GM23248 (cell line): ENCODE results near the gene CACNA1B. TPM values are rescaled to one million over a fixed set of nuclear protein-coding genes. Genes with fewer than 3 reads are reported as not detected.

Source experiments
- DNase-seq: peaks from one replicate; pipeline ENCODE4 v3.0.0-alpha.2; 2015
- H2AFZ ChIP-seq: fragments of 200-600 bp; sonication (generic); 2 replicates; pipeline ENCODE4 v1.6.1; 2016; ENCODE audit warnings: antibody characterized with exemption
- H3F3A ChIP-seq: fragments of 200-600 bp; sonication (generic); 2 replicates; pipeline ENCODE4 v1.6.1; 2016; ENCODE audit warnings: mild to moderate bottlenecking, antibody characterized with exemption, mixed run types; ENCODE audit not compliant: insufficient read depth
- H3K27ac ChIP-seq: fragments of 200-600 bp; sonication (generic); 2 replicates; pipeline ENCODE4 v1.5.1; 2016; ENCODE audit warnings: mild to moderate bottlenecking
- H3K27me3 ChIP-seq: fragments of 200-600 bp; sonication (generic); replicated peaks from 2 replicates; pipeline ENCODE4 v1.6.1; 2016; ENCODE audit warnings: mild to moderate bottlenecking; ENCODE audit not compliant: insufficient read depth
- H3K36me3 ChIP-seq: fragments of 200-600 bp; sonication (generic); 2 replicates; pipeline ENCODE4 v1.6.1; 2016; ENCODE audit warnings: low read depth, mild to moderate bottlenecking
- H3K4me1 ChIP-seq: fragments of 200-600 bp; sonication (generic); 2 replicates; pipeline ENCODE4 v1.6.1; 2016; ENCODE audit warnings: mild to moderate bottlenecking; ENCODE audit not compliant: insufficient read depth
- H3K4me2 ChIP-seq: fragments of 200-600 bp; sonication (generic); one replicate; pipeline ENCODE4 v1.6.1; 2016; ENCODE audit warnings: mild to moderate bottlenecking; ENCODE audit not compliant: unreplicated experiment
- H3K4me3 ChIP-seq: fragments of 200-600 bp; sonication (generic); 2 replicates; pipeline ENCODE4 v1.5.1; 2016; ENCODE audit warnings: mild to moderate bottlenecking
- H3K79me2 ChIP-seq: fragments of 200-600 bp; sonication (generic); 2 replicates; pipeline ENCODE4 v1.6.1; 2016; ENCODE audit warnings: mild to moderate bottlenecking; ENCODE audit not compliant: insufficient read depth
- H3K9ac ChIP-seq: fragments of 200-600 bp; sonication (generic); 2 replicates; pipeline ENCODE4 v1.6.1; 2016; ENCODE audit warnings: mild to moderate bottlenecking
- H3K9me2 ChIP-seq: fragments of 200-600 bp; sonication (generic); 2 replicates; pipeline ENCODE4 v1.6.1; 2016; ENCODE audit warnings: mixed run types, mild to moderate bottlenecking, moderate library complexity; ENCODE audit not compliant: insufficient read depth
- H3K9me3 ChIP-seq: fragments of 200-600 bp; sonication (generic); one replicate; pipeline ENCODE4 v1.6.1; 2017; ENCODE audit warnings: low read depth
- H4K20me1 ChIP-seq: fragments of 200-600 bp; sonication (generic); 2 replicates; pipeline ENCODE4 v1.6.0; 2016; ENCODE audit not compliant: insufficient read depth
- EZH2 ChIP-seq: fragments of 200-600 bp; sonication (generic); IDR thresholded peaks from 2 replicates; pipeline ENCODE4 v1.6.1; 2018; ENCODE audit warnings: antibody characterized with exemption, mild to moderate bottlenecking; ENCODE audit not compliant: insufficient read depth, poor library complexity, severe bottlenecking
- EZH2phosphoT487 ChIP-seq: fragments of 200-600 bp; sonication (generic); IDR thresholded peaks from 2 replicates; pipeline ENCODE4 v1.6.1; 2018; ENCODE audit warnings: antibody characterized with exemption, moderate library complexity, mild to moderate bottlenecking, low read depth; ENCODE audit not compliant: insufficient read depth
- WGBS, 2 experiments: methylation state at CpG; one replicate each; pipeline ENCODE4 v1.1.6; 2015 to 2017; ENCODE audit warnings: low lambda C conversion rate in 2 of 2, low coverage in 1 of 2; ENCODE audit errors: missing lambda C conversion rate in 2 of 2; 5-methylcytosine and 5-hydroxymethylcytosine counted together
- in situ Hi-C: fragments of 300-500 bp; cut with MboI; formaldehyde crosslinking; loops from 2 replicates; pipeline ENCODE4 v1.15.0; 2020
- polyA plus RNA-seq: library from polyadenylated mRNA; unstranded; fragments of >200 nt; fragmentation: Nextera tagmentation; extraction: Ambion mirVana; gene quantifications from 2 replicates; pipeline ENCODE4 v1.2.1, GENCODE V29; 2016
- total RNA-seq: library from RNA; depleted of rRNA; stranded (reverse); fragments of >200 nt; shearing (Covaris generic); gene quantifications from 2 replicates; pipeline ENCODE4 v1.2.3, GENCODE V29; 2014

The CACNA1B gene
- total and polyA plus RNA-seq, 2 experiments from 2014 or later = not detected

- Histone ChIP-seq H3K9me3 (no peaks in the 10 kb centered on the region), H3K27me3 (peaks cover 12% of the 10 kb centered on the region; the same call in 1 of the 2 replicates), H3K4me3 (no peak overlapping the region), H3K79me2 (no peaks in the 10 kb centered on the region), H3K9ac (no peak overlapping the region), H4K20me1 (no peaks in the 10 kb centered on the region), H3K36me3 (no peaks in the 10 kb centered on the region), H3F3A (no peaks in the 10 kb centered on the region), H3K4me2 (no peak overlapping the region), H3K9me2 (no peaks in the 10 kb centered on the region), H3K27ac (no peak overlapping the region), H3K4me1 (no peaks in the 10 kb centered on the region), H2AFZ (no peak overlapping the region)
- TF ChIP-seq EZH2 (no peak), EZH2phosphoT487 (no peak)
- in situ Hi-C loops = no loop called here
- WGBS, 2 experiments = 39 to 49% methylated on average over 13 of the region's 13 CpGs
- DNase-seq = no peak
These were observed 142.7 kb downstream of the CACNA1B start for GRCh38 chr9:138020120-138020794.

GRCh38 chr9:138020795-138021182, 143.2 kb downstream of the CACNA1B start:
- Histone ChIP-seq H3K4me1 (no peaks in the 10 kb centered on the region), H3K4me2 (no peak overlapping the region), H2AFZ (no peak overlapping the region), H3F3A (no peaks in the 10 kb centered on the region), H3K27me3 (peaks cover 12% of the 10 kb centered on the region; the same call in 1 of the 2 replicates), H3K9ac (no peak overlapping the region), H3K9me2 (no peaks in the 10 kb centered on the region), H4K20me1 (no peaks in the 10 kb centered on the region), H3K9me3 (no peaks in the 10 kb centered on the region), H3K27ac (no peak overlapping the region), H3K4me3 (no peak overlapping the region), H3K79me2 (no peaks in the 10 kb centered on the region), H3K36me3 (no peaks in the 10 kb centered on the region)
- WGBS, 2 experiments = 49 to 52% methylated on average over 5 of the region's 5 CpGs
- no peak for DNase-seq
- in situ Hi-C loops = no loop called here
- TF ChIP-seq EZH2 (no peak), EZH2phosphoT487 (no peak)

- no peak for DNase-seq
- Histone ChIP-seq H3K4me1 (no peaks in the 10 kb centered on the region), H3K79me2 (no peaks in the 10 kb centered on the region), H3F3A (no peaks in the 10 kb centered on the region), H3K9ac (no peak overlapping the region), H3K4me2 (no peak overlapping the region), H2AFZ (no peak overlapping the region), H3K36me3 (no peaks in the 10 kb centered on the region), H4K20me1 (no peaks in the 10 kb centered on the region), H3K4me3 (no peak overlapping the region), H3K9me3 (no peaks in the 10 kb centered on the region), H3K9me2 (no peaks in the 10 kb centered on the region), H3K27ac (no peak overlapping the region), H3K27me3 (peaks cover 12% of the 10 kb centered on the region; the same call in 1 of the 2 replicates)
- in situ Hi-C loops = no loop called here
- TF ChIP-seq EZH2 (no peak), EZH2phosphoT487 (no peak)
- WGBS, 2 experiments = 58 to 62% methylated on average over 15 of the region's 15 CpGs
These were observed 143.9 kb downstream of the CACNA1B start for GRCh38 chr9:138021251-138022056.

GRCh38 chr9:138022121-138022741, 144.6 kb downstream of the CACNA1B start:
- no peak overlapping the region for H2AFZ ChIP-seq
- no peaks in the 10 kb centered on the region for H3K36me3 ChIP-seq
- no peaks in the 10 kb centered on the region for H3K9me3 ChIP-seq
- H3K4me2 ChIP-seq = no peak overlapping the region
- no peaks in the 10 kb centered on the region for H3K4me1 ChIP-seq
- TF ChIP-seq EZH2phosphoT487 (no peak), EZH2 (no peak)
- H3F3A ChIP-seq = no peaks in the 10 kb centered on the region
- peak; percentile 21 for DNase-seq
- in situ Hi-C loops = no loop called here
- peaks cover 12% of the 10 kb centered on the region; the same call in 1 of the 2 replicates for H3K27me3 ChIP-seq
- no peaks in the 10 kb centered on the region for H3K9me2 ChIP-seq
- no peak overlapping the region for H3K4me3 ChIP-seq
- no peak overlapping the region for H3K9ac ChIP-seq
- H3K27ac ChIP-seq = no peak overlapping the region
- no peaks in the 10 kb centered on the region for H3K79me2 ChIP-seq
- 27 to 33% methylated on average over 13 to 16 of the region's 17 CpGs for WGBS, 2 experiments
- H4K20me1 ChIP-seq = no peaks in the 10 kb centered on the region
